Smooth muscle cell (in vitro differentiated cells): ENCODE measurements around the gene OR2S2. TPM values are rescaled to one million over a fixed set of nuclear protein-coding genes. Genes with fewer than 3 reads are reported as not detected.
A peak's percentile ranks its signal among the peaks of the same experiment; 100 is the strongest.
"Not testable (repeated sequence)": the region's sequence is repeated elsewhere in the genome, so short reads cannot be mapped to it uniquely, and the experiment has no call there.

ENCODE experiments used
- DNase-seq: peaks from one replicate; lab custom pipeline; 2025; ENCODE audit not compliant: unreplicated experiment; lab: John Stamatoyannopoulos, UW
- H2AFZ ChIP-seq: fragments of 200-600 bp; sonication (generic); 2 replicates; pipeline ENCODE4 v1.6.0; 2016; ENCODE audit warnings: antibody characterized with exemption, low read depth, mild to moderate bottlenecking
- H3F3A ChIP-seq: fragments of 200-600 bp; sonication (generic); 2 replicates; pipeline ENCODE4 v1.6.0; 2017; ENCODE audit warnings: antibody characterized with exemption, low read depth
- H3K27ac ChIP-seq: fragments of 200-600 bp; sonication (generic); 2 replicates; pipeline ENCODE4 v1.5.1; 2016; ENCODE audit warnings: low read depth, mild to moderate bottlenecking
- H3K27me3 ChIP-seq: fragments of 200-600 bp; sonication (generic); 2 replicates; pipeline ENCODE4 v1.6.1; 2016; ENCODE audit warnings: low read depth, mild to moderate bottlenecking
- H3K36me3 ChIP-seq: fragments of 200-600 bp; sonication (generic); 2 replicates; pipeline ENCODE4 v1.5.1; 2016; ENCODE audit warnings: low read depth
- H3K4me1 ChIP-seq: fragments of 200-600 bp; sonication (generic); 2 replicates; pipeline ENCODE4 v1.5.1; 2016; ENCODE audit warnings: low read depth
- H3K4me2 ChIP-seq: fragments of 200-600 bp; sonication (generic); 2 replicates; pipeline ENCODE4 v1.6.0; 2016; ENCODE audit warnings: mild to moderate bottlenecking
- H3K4me3 ChIP-seq: fragments of 200-600 bp; sonication (generic); 2 replicates; pipeline ENCODE4 v1.5.1; 2016; ENCODE audit warnings: mild to moderate bottlenecking
- H3K79me2 ChIP-seq: fragments of 200-600 bp; sonication (generic); 2 replicates; pipeline ENCODE4 v1.6.0; 2016; ENCODE audit warnings: low read depth, mild to moderate bottlenecking
- H3K9ac ChIP-seq: fragments of 200-600 bp; sonication (generic); 2 replicates; pipeline ENCODE4 v1.6.0; 2016; ENCODE audit warnings: low read depth
- H3K9me3 ChIP-seq: fragments of 200-600 bp; sonication (generic); replicated peaks from 2 replicates; pipeline ENCODE4 v1.5.1; 2016; ENCODE audit warnings: low read depth
- H4K20me1 ChIP-seq: fragments of 200-600 bp; sonication (generic); 2 replicates; pipeline ENCODE4 v1.6.0; 2016; ENCODE audit warnings: low read depth
- WGBS: methylation state at CpG from one replicate; pipeline ENCODE4 v1.1.7; 2016; ENCODE audit warnings: low lambda C conversion rate; 5-methylcytosine and 5-hydroxymethylcytosine counted together
- polyA plus RNA-seq: library from polyadenylated mRNA; unstranded; fragments of >200 nt; fragmentation: Nextera tagmentation; extraction: Ambion mirVana; gene quantifications from 2 replicates; pipeline ENCODE4 v1.2.1, GENCODE V29; 2016
- total RNA-seq: library from RNA; depleted of rRNA; stranded (reverse); fragments of >200 nt; gene quantifications from 2 replicates; pipeline ENCODE4 v1.2.3, GENCODE V29; 2014
- TF ChIP-seq, protein P1 (sequence below): fragments of 200-600 bp; sonication (generic); IDR thresholded peaks from 2 replicates; pipeline ENCODE4 v1.5.1; 2017; ENCODE audit warnings: borderline replicate concordance, mild to moderate bottlenecking, antibody characterized with exemption; ENCODE audit not compliant: insufficient read depth, poor library complexity, severe bottlenecking

OR2S2 gene
- total and polyA plus RNA-seq, 2 experiments from 2014 or later: 0.13 to 0.21 TPM

DNA sequence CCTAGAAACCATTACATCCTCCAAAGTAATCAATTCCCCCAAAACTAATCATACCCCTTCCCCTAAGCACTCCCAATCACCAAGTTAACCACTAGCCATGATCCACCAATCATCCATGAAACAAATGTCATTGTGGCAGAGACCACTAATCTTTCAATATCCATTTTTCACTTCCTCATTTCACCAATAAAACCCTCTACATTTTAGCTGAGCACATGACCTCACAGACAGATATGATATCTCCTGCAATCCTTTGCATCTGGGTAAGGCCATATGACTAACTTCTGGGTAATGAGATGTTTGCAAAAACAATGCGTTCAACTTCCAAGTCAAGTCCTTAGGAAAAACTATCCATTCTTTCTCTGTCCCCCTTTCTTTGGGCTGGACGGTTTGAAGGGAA lies 20.7 kb downstream of the OR2S2 start:
- Histone ChIP-seq H3K36me3 (no peaks in the 10 kb centered on the region), H2AFZ (no peak overlapping the region), H3F3A (no peaks in the 10 kb centered on the region), H3K4me3 (no peak overlapping the region), H3K9ac (no peak overlapping the region), H3K27me3 (no peaks in the 10 kb centered on the region), H4K20me1 (no peaks in the 10 kb centered on the region), H3K4me2 (no peak overlapping the region), H3K79me2 (no peaks in the 10 kb centered on the region), H3K27ac (no peak overlapping the region), H3K4me1 (no peaks in the 10 kb centered on the region), H3K9me3 (no peaks in the 10 kb centered on the region)
- 60% methylated on average over 2 of the region's 2 CpGs for WGBS
- DNase-seq: no peak
- TF ChIP-seq, protein P1, sequence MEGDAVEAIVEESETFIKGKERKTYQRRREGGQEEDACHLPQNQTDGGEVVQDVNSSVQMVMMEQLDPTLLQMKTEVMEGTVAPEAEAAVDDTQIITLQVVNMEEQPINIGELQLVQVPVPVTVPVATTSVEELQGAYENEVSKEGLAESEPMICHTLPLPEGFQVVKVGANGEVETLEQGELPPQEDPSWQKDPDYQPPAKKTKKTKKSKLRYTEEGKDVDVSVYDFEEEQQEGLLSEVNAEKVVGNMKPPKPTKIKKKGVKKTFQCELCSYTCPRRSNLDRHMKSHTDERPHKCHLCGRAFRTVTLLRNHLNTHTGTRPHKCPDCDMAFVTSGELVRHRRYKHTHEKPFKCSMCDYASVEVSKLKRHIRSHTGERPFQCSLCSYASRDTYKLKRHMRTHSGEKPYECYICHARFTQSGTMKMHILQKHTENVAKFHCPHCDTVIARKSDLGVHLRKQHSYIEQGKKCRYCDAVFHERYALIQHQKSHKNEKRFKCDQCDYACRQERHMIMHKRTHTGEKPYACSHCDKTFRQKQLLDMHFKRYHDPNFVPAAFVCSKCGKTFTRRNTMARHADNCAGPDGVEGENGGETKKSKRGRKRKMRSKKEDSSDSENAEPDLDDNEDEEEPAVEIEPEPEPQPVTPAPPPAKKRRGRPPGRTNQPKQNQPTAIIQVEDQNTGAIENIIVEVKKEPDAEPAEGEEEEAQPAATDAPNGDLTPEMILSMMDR: no peak

DNA sequence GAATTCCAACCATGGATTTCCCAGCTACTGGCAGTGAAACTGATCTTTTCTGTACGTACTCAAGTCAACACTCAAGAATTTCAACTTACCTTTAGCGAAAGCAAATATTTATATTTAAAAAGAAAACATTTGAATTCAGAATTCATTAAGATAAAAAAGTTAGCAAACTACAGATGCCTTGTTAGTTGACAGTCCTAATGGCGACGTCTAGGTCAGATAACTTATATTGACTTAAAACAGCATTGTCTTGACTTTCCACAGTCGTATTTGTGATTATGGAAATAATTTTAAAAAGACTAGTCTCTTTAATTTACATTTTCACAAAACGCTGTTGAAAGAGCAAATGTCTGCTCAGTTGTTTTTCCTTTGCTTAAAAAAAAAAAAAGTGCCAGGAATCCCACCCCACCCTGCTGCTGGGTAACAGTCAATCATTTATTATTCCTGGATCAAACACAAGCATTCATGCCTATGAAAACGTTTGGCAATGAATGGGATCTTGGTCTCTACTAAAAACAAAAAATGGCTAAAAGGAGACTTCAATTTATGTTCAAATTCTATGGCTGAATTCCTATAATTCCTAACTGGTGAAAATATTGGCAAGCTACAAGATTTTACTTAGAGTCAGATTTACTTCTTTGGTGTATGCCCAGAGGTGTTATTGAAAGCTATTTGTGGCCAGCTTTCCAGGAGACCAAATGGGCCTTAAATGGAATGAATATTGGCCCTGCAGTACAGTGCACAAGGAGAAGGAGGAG lies 22.0 kb downstream of the OR2S2 start:
- no peak overlapping the region for H2AFZ ChIP-seq
- no peaks in the 10 kb centered on the region for H3K9me3 ChIP-seq
- H3K79me2 ChIP-seq: no peaks in the 10 kb centered on the region
- TF ChIP-seq, protein P1: no peak
- H3F3A ChIP-seq: no peaks in the 10 kb centered on the region
- WGBS: 61% methylated on average over 7 of the region's 7 CpGs
- no peaks in the 10 kb centered on the region for H3K4me1 ChIP-seq
- no peak for DNase-seq
- H3K4me2 ChIP-seq: no peak overlapping the region
- H3K27me3 ChIP-seq: no peaks in the 10 kb centered on the region
- H3K9ac ChIP-seq: no peak overlapping the region
- no peak overlapping the region for H3K4me3 ChIP-seq
- H3K27ac ChIP-seq: peak overlapping the region; percentile 8
- H4K20me1 ChIP-seq: no peaks in the 10 kb centered on the region
- no peaks in the 10 kb centered on the region for H3K36me3 ChIP-seq

- Histone ChIP-seq H3K4me3 (no peak overlapping the region), H3K27me3 (no peaks in the 10 kb centered on the region), H3F3A (no peaks in the 10 kb centered on the region), H3K4me1 (no peaks in the 10 kb centered on the region), H2AFZ (no peak overlapping the region), H4K20me1 (no peaks in the 10 kb centered on the region), H3K79me2 (no peaks in the 10 kb centered on the region), H3K36me3 (no peaks in the 10 kb centered on the region), H3K9me3 (no peaks in the 10 kb centered on the region), H3K9ac (no peak overlapping the region), H3K27ac (no peak overlapping the region), H3K4me2 (no peak overlapping the region)
- DNase-seq: no peak
- TF ChIP-seq, protein P1: no peak
- WGBS: 75% methylated on average over 4 of the region's 4 CpGs
These were observed 22.7 kb downstream of the OR2S2 start for GRCh38 chr9:35935261-35935660.

GRCh38 chr9:35934069-35934468 lies 23.9 kb downstream of the OR2S2 start:
- not testable (repeated sequence) for H3K27ac ChIP-seq, H2AFZ ChIP-seq

More at GRCh38 chr9:35934069-35934468, 23.9 kb downstream of the OR2S2 start:
- H3K4me3 ChIP-seq, DNase-seq, H3K9ac ChIP-seq, H3K4me1 ChIP-seq, H3K9me3 ChIP-seq, H3K4me2 ChIP-seq, H3F3A ChIP-seq, H3K27me3 ChIP-seq, H4K20me1 ChIP-seq, H3K36me3 ChIP-seq, H3K79me2 ChIP-seq: not testable (repeated sequence)
- WGBS: 90% methylated on average over 6 of the region's 6 CpGs
